HG02678 (cell line): ENCODE measurements around the gene SLC35C1.
"Not testable (repeated sequence)": the region's sequence is repeated elsewhere in the genome, so short reads cannot be mapped to it uniquely, and the experiment has no call there.

ENCODE experiments used
- ATAC-seq: cut with Tn5 transposase; IDR thresholded peaks from one replicate; pipeline ENCODE4 v1.9.1; 2021; ENCODE audit warnings: mild to moderate bottlenecking, moderate library complexity; ENCODE audit not compliant: unreplicated experiment

The SLC35C1 gene

GRCh38 chr11:45786272-45786671, 18.7 kb upstream of the SLC35C1 start:
- ATAC-seq: no peak

- ATAC-seq: no peak
These were observed 16.1 kb upstream of the SLC35C1 start for GRCh38 chr11:45788887-45789286.

GRCh38 chr11:45791524-45791923, 13.4 kb upstream of the SLC35C1 start:
- no peak for ATAC-seq

GRCh38 chr11:45794169-45794568, 10.8 kb upstream of the SLC35C1 start:
- no peak for ATAC-seq

DNA sequence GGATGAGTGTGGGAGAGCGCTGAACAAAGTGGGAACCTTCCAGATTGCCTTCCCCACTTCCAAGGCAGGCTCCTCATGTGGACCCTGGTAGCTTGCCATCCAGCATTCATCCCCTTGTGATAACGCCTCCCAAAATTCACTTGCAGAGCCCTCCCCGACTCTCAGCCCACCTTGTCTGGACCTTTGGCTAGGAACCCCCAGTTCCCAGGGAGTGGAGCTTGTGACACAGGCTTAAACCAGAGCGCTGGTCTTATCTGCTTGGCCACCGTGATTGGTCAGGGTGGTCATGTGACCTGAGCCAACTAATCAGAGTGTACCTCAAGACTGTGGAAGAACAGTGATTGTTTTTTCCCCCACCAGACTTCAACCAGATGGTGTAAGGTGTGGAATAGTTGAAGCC, 9.6 kb upstream of the SLC35C1 start:
- no peak for ATAC-seq

GRCh38 chr11:45796461-45796861, 8.5 kb upstream of the SLC35C1 start:
- no peak for ATAC-seq

DNA sequence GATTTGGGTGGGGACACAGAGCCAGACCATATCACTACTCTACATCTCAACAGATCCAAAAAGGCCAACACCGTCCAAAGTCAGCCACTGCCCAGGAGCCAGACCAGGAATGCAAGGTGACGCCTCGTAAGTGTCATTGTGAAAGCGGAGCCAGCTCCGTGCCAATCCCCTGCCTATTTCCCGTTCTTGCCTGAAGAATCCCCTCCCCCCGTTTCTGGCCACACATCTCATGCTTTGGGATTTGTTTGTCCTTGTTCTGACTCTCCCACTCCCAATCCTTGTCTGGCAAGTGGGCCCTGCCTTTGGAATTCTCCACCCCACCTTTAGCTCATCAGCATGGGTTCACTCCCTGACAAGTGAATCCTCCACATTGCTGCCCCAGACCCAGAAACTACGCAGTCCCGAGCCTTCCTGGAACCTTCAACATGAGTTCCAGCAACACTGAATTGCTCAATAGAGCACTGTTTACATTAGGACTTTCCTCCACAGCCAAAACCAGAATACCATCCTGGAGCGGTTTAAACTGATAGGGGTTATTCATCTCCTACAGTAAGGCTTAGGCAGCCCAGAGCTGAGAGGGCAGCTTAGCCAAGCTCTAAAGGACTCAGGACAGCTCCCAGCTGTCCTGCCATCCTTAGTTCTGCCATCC, 6.0 kb upstream of the SLC35C1 start:
- ATAC-seq: no peak

DNA sequence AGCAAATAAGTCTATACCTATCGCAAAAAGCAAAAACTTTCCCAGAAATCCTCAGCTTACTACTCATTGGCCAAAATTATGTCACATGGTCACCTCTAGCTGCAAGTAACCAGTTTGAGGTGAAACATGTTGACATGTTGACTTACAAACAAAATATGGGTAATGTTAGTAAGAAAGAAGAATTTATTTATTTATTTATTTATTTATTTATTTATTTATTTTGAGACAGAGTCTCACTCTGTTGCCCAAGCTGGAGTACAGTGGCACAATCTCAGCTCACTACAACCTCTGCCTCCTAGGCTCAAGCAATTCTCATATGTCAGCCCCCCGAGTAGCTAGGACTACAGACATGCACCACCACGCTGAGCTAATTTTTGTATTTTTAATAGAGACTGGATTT, 5.4 kb upstream of the SLC35C1 start:
- ATAC-seq: no peak

DNA sequence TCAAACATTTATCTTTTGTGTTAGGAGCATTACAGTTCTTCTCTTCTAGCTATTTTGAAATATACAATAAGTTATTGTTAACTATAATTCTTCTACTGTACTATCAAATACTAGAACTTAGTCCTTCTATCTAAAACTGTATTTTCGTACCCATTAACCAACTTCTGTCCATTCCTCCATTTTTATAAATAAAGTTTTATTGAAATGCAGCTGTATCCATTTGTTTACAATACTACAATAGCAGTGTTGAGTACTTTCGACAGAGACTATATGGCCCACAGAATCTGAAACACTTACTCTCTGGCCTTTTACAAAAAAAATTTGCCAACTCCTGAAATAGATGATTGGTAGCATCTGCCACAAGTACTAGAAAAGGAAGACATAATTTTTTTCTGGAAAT, 4.7 kb upstream of the SLC35C1 start:
- no peak for ATAC-seq

GRCh38 chr11:45801723-45802315, 3.1 kb upstream of the SLC35C1 start:
- no peak for ATAC-seq

GRCh38 chr11:45802531-45803317, 2.2 kb upstream of the SLC35C1 start:
- ATAC-seq: no peak

DNA sequence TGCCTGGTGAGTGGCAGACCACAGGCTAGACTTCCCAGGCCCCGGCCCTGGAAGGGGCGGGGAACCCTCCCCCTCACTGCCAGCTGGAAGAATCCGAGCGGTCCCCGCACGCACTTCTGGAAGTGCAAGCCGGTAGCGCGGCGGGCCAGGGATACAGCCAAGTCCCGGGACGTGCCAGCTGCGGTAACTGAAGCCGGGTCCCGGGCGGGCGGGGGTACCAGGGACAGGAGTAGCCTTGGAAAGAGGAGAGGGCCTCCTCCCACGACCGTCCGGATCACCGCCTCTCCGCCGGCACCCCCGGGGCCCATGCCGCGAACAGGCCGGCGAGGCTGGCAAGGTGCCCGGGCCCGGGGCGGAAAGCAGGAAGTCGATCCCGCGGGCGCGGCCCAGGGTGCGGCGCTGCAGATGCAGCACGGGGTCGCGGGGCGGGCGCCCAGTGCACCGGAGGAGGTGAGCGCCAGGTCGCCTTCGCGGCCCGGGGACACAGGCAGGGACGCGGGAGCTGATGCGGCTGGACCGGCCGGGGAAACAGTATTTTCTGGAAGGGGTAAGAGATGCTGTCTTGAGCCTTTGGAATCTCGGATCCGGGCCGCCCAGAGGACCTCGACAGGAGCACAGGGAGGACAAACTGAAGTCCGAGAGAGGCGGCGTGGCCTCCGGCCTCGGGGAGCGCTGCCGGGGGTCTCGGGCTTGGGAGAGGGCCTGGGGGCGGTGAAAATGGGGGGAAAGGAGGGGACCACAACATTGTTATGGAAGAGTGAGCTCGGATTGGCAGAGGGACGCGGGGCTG, 783 bp upstream of the SLC35C1 start:
- peak; percentile 24 for ATAC-seq

- ATAC-seq: peak; percentile 31
These were observed 539 bp downstream of the SLC35C1 start for GRCh38 chr11:45805305-45806071.

DNA sequence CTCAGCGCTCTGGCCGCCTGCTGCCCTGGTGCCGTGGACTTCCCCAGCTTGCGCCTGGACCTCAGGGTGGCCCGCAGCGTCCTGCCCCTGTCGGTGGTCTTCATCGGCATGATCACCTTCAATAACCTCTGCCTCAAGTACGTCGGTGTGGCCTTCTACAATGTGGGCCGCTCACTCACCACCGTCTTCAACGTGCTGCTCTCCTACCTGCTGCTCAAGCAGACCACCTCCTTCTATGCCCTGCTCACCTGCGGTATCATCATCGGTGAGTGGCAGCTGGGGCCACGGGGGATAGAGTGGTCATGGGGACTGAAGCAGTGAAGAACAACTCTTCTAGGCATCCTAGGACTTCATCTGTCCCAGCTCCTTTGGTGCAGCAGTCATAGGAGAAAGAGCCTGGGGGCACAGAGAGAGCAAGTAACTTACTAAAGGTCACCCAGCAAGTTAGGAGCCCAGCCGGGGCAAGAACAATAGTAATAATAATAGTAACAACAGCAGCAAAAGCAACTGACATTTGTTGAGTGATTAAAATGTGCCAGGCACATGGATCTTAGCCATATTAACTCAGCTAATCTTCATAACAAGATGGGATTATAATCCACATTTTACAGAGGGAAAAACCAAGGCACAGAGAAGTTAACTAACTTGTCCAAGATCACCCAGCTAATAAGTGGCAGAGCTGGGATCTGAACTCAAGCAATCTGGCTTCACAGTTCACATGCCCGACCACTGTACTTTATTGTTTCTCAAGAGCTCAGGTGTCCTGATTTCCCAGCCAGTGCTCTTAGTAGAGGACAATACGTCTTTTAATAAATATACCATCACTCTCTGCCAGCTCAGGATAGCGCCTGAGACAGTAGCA, 1.4 kb downstream of the SLC35C1 start:
- ATAC-seq: no peak

- ATAC-seq: no peak
These were observed 2.2 kb downstream of the SLC35C1 start for GRCh38 chr11:45806937-45807791.

DNA sequence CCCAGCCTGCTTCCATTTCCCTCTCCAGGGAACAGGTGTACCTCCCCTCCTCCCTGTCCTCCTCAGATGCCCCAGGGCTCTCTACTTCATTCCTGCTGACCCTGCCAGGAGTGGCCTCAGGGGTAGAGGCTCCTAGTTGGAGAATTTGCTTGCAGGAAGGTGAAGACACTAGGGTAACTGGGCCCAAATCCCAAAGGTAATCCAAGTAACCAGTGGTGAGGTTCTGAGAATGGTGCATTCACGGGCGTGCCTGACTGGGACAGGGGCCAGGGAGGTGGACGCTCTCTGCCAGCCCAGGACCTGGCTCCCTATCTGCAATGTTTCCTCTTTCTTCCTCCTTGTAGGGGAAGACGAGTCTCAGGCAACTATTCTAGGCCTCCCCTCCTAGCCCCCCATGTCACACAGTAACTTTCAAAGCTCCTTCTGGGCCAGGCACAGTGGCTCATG, 2.9 kb downstream of the SLC35C1 start:
- no peak for ATAC-seq

GRCh38 chr11:45808427-45808826, 3.5 kb downstream of the SLC35C1 start:
- ATAC-seq: not testable (repeated sequence)
